ENCODE measurements around the gene B4GALNT3.

DNA sequence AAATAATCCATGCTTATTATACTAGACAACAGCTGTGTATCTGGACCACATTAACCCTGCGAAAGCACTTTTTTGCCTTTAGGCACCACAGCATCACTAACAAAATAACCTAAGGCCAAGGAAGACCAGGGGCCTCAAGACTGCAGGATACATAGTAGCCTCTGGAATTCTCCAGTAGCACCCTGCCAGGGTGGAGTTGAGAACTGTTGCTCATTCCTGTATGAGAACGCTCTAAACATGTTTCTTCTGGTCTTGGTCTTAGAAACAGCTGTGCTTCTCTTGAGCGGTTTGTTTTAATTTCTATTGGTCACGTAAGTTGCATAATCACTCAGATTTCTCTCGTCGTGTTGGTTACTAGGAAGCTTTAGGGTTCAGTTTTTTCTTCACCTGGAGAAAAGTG is 7.9 kb downstream of the B4GALNT3 start:
- TF ChIP-seq CTCF (IDR thresholded peaks at IDR 0.05; ENCODE audit: insufficient read depth, low read length) (no peak), POLR2AphosphoS5 (IDR thresholded peaks at IDR 0.05; ENCODE audit: low read depth) (no peak), GABPA (IDR thresholded peaks at IDR 0.05; ENCODE audit: low read depth) (no peak)
- TF ChIP-seq, protein P1, sequence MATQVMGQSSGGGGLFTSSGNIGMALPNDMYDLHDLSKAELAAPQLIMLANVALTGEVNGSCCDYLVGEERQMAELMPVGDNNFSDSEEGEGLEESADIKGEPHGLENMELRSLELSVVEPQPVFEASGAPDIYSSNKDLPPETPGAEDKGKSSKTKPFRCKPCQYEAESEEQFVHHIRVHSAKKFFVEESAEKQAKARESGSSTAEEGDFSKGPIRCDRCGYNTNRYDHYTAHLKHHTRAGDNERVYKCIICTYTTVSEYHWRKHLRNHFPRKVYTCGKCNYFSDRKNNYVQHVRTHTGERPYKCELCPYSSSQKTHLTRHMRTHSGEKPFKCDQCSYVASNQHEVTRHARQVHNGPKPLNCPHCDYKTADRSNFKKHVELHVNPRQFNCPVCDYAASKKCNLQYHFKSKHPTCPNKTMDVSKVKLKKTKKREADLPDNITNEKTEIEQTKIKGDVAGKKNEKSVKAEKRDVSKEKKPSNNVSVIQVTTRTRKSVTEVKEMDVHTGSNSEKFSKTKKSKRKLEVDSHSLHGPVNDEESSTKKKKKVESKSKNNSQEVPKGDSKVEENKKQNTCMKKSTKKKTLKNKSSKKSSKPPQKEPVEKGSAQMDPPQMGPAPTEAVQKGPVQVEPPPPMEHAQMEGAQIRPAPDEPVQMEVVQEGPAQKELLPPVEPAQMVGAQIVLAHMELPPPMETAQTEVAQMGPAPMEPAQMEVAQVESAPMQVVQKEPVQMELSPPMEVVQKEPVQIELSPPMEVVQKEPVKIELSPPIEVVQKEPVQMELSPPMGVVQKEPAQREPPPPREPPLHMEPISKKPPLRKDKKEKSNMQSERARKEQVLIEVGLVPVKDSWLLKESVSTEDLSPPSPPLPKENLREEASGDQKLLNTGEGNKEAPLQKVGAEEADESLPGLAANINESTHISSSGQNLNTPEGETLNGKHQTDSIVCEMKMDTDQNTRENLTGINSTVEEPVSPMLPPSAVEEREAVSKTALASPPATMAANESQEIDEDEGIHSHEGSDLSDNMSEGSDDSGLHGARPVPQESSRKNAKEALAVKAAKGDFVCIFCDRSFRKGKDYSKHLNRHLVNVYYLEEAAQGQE (IDR thresholded peaks at IDR 0.05; ENCODE audit: insufficient replicate concordance, low read depth): no peak
